OCI-LY1 (cell line): ENCODE measurements around the gene ACSBG1.

ENCODE experiments used
- H2AFZ ChIP-seq: fragments of 200-600 bp; sonication (generic), shearing (Covaris generic); 2 replicates; pipeline ENCODE4 v1.6.0; 2014; ENCODE audit warnings: antibody characterized with exemption, mild to moderate bottlenecking, low read length
- H3F3A ChIP-seq: fragments of 200-600 bp; sonication (generic), shearing (Covaris generic); 2 replicates; pipeline ENCODE4 v1.6.0; 2014; ENCODE audit warnings: mild to moderate bottlenecking, antibody characterized with exemption, low read length, moderate library complexity; ENCODE audit not compliant: insufficient read depth
- H3K27ac ChIP-seq: fragments of 200-600 bp; sonication (generic); 2 replicates; pipeline ENCODE4 v1.5.1; 2014; ENCODE audit warnings: low read length, mixed run types, mild to moderate bottlenecking, low read depth; ENCODE audit not compliant: poor library complexity, severe bottlenecking
- H3K27me3 ChIP-seq: fragments of 200-600 bp; sonication (generic); 2 replicates; pipeline ENCODE4 v1.6.0; 2014; ENCODE audit warnings: antibody characterized with exemption, mild to moderate bottlenecking, low read length, moderate library complexity; ENCODE audit not compliant: insufficient read depth
- H3K36me3 ChIP-seq: fragments of 200-600 bp; sonication (generic); 2 replicates; pipeline ENCODE4 v1.6.1; 2014; ENCODE audit warnings: mild to moderate bottlenecking, antibody characterized with exemption, low read length, moderate library complexity, mixed read lengths; ENCODE audit not compliant: insufficient read depth
- H3K4me1 ChIP-seq: fragments of 200-600 bp; sonication (generic); 2 replicates; pipeline ENCODE4 v1.5.1; 2014; ENCODE audit warnings: mild to moderate bottlenecking, low read length, moderate library complexity; ENCODE audit not compliant: insufficient read depth, severe bottlenecking
- H3K4me2 ChIP-seq: fragments of 200-600 bp; sonication (generic), shearing (Covaris generic); 2 replicates; pipeline ENCODE4 v1.6.1; 2014; ENCODE audit warnings: low read length
- H3K4me3 ChIP-seq: fragments of 200-600 bp; sonication (generic); 2 replicates; pipeline ENCODE4 v1.5.1; 2014; ENCODE audit warnings: low read length, low read depth, mild to moderate bottlenecking, mixed read lengths; ENCODE audit not compliant: poor library complexity, severe bottlenecking
- H3K79me2 ChIP-seq: fragments of 200-600 bp; shearing (Covaris generic); 2 replicates; pipeline ENCODE4 v1.6.1; 2016; ENCODE audit warnings: mixed run types, low read length, mixed read lengths; ENCODE audit not compliant: insufficient read depth
- H3K9ac ChIP-seq: fragments of 200-600 bp; sonication (generic), shearing (Covaris generic); 2 replicates; pipeline ENCODE4 v1.6.1; 2014; ENCODE audit warnings: mild to moderate bottlenecking, low read length, mixed read lengths
- H3K9me2 ChIP-seq: fragments of 200-600 bp; sonication (generic), shearing (Covaris generic); 2 replicates; pipeline ENCODE4 v1.6.1; 2014; ENCODE audit warnings: low read depth, mild to moderate bottlenecking, low read length, mixed read lengths
- H3K9me3 ChIP-seq: fragments of 200-600 bp; shearing (Covaris generic); 2 replicates; pipeline ENCODE4 v1.6.1; 2014; ENCODE audit warnings: low read length, mixed read lengths
- H4K20me1 ChIP-seq: fragments of 200-600 bp; sonication (generic), shearing (Covaris generic); 2 replicates; pipeline ENCODE4 v1.6.0; 2016; ENCODE audit warnings: mild to moderate bottlenecking, low read length; ENCODE audit not compliant: insufficient read depth
- EZH2 ChIP-seq: fragments of 200-600 bp; sonication (generic), shearing (Covaris generic); IDR thresholded peaks from 2 replicates; pipeline ENCODE4 v1.8.0; 2017; ENCODE audit warnings: borderline replicate concordance, mixed run types, mild to moderate bottlenecking, antibody characterized with exemption, low read length, moderate library complexity, mixed read lengths
- TF ChIP-seq, protein P1 (sequence below): fragments of 200-600 bp; sonication (generic), shearing (Covaris generic); IDR thresholded peaks from 2 replicates; pipeline ENCODE4 v1.5.1; 2017; ENCODE audit warnings: mild to moderate bottlenecking, antibody characterized with exemption, low read length, moderate library complexity, mixed read lengths

Gene ACSBG1

DNA sequence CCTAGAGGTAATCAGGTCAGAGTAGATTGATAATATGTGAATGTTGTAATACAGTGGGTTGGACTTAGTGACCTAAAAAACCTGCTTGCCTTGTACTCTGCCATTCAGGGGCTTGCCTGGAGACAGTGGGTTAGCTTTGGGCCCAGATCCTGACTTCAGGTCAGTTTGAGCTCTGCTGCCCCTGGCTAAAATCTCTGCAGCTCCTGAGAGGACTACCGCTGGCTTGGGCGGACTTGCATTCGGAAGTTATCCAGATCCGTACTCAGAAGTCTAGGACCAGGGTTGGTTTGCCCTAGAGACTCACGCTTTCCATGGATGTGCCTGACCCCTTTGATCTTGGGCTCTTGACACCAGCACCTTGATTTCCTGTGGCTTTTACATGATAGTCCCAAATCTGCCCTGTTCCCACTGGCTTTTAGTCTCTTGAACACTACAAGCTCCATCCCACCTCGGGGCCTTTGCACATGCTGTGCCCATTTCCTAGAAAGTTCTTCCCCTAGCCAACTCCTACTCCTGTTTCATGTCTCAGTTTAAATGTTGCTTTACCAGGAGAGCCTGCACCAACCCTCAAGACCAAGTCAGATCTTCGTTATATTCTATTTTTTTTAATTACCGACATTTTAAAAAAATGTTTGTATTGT is 5.9 kb downstream of the ACSBG1 start:
- no peaks in the 10 kb centered on the region for H3K9me3 ChIP-seq
- no peaks in the 10 kb centered on the region for H3K4me1 ChIP-seq
- no peaks in the 10 kb centered on the region for H4K20me1 ChIP-seq
- no peak overlapping the region for H2AFZ ChIP-seq
- no peak overlapping the region for H3K4me2 ChIP-seq
- no peaks in the 10 kb centered on the region for H3K79me2 ChIP-seq
- H3K9ac ChIP-seq, result no peak overlapping the region
- H3F3A ChIP-seq, result no peaks in the 10 kb centered on the region
- H3K4me3 ChIP-seq, result no peak overlapping the region
- H3K27me3 ChIP-seq, result 0 out of 2 replicates have a peak, but pooled peaks cover 15% of the 10 kb centered on the region
- no peak overlapping the region for H3K27ac ChIP-seq
- no peaks in the 10 kb centered on the region for H3K36me3 ChIP-seq
- no peak for TF ChIP-seq EZH2
- TF ChIP-seq, protein P1, sequence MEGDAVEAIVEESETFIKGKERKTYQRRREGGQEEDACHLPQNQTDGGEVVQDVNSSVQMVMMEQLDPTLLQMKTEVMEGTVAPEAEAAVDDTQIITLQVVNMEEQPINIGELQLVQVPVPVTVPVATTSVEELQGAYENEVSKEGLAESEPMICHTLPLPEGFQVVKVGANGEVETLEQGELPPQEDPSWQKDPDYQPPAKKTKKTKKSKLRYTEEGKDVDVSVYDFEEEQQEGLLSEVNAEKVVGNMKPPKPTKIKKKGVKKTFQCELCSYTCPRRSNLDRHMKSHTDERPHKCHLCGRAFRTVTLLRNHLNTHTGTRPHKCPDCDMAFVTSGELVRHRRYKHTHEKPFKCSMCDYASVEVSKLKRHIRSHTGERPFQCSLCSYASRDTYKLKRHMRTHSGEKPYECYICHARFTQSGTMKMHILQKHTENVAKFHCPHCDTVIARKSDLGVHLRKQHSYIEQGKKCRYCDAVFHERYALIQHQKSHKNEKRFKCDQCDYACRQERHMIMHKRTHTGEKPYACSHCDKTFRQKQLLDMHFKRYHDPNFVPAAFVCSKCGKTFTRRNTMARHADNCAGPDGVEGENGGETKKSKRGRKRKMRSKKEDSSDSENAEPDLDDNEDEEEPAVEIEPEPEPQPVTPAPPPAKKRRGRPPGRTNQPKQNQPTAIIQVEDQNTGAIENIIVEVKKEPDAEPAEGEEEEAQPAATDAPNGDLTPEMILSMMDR, result no peak
- no peaks in the 10 kb centered on the region for H3K9me2 ChIP-seq

DNA sequence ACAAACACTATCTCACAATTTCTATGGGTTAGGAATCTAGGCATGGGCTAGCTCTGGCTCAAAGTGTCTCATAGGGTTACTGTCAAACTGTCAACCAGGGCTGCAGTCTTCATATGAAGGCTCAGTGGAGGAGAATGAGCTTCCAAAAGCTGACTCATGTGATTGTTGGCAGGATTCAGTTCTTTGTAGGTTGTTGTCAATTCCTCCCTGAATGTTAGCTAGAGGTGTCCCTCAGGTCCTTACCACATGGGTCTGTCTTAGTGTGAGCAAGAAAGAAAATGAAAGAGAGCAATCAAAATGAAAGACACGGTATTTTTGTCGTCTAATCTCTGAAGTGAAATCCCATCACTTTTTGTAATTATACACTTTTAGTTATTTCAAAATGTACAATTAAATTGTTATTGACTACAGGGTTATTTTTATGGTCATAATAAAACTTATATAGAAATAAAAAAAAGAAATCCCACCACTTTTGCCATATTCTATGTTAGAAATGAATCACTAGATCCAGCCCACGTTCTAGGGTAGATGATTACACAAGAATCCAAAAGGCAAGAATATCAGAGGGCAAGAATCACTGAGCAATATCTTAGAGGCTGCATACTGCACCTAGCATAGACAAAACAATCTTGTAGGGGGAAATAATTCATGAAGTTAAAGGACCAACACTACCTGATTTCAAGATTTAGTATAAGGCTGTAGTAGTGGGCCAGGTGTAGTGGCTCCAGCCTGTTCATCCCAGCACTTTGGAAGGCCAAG is 8.4 kb downstream of the ACSBG1 start:
- Histone ChIP-seq H3K4me1 (no peaks in the 10 kb centered on the region), H3K9ac (no peak overlapping the region), H3K79me2 (no peaks in the 10 kb centered on the region), H3K27ac (no peak overlapping the region), H2AFZ (no peak overlapping the region), H3K36me3 (no peaks in the 10 kb centered on the region), H3K9me2 (no peaks in the 10 kb centered on the region), H3K4me3 (no peak overlapping the region), H3K9me3 (no peaks in the 10 kb centered on the region), H3K4me2 (no peak overlapping the region), H4K20me1 (no peaks in the 10 kb centered on the region), H3K27me3 (0 out of 2 replicates have a peak, but pooled peaks cover 15% of the 10 kb centered on the region), H3F3A (no peaks in the 10 kb centered on the region)
- TF ChIP-seq EZH2, result no peak
- TF ChIP-seq, protein P1, result no peak

DNA sequence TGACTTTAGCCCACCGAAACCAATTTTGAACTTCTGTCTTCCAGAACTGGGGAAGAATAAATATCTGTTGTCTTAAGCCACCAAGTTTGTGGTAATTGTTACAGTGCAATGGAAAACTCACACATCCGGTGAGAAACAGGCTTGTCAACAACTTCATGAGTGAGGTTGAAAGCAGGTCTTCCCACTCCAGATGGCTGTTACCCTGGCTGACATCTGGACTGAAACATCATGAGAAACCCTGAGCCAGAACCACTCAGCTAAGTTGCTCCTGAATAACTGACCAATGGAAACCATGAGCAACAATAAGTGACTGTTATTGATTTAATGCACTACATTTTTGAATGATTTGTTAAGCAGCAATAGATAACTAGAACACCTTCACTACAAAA is 10.3 kb downstream of the ACSBG1 start:
- H3K36me3 ChIP-seq, result no peaks in the 10 kb centered on the region
- H3K4me2 ChIP-seq, result no peak overlapping the region
- H3K9me3 ChIP-seq, result no peaks in the 10 kb centered on the region
- H3K9me2 ChIP-seq, result no peaks in the 10 kb centered on the region
- H3K27me3 ChIP-seq, result 0 out of 2 replicates have a peak, but pooled peaks cover 15% of the 10 kb centered on the region
- H3K4me3 ChIP-seq, result no peak overlapping the region
- H3K79me2 ChIP-seq, result no peaks in the 10 kb centered on the region
- H3F3A ChIP-seq, result no peaks in the 10 kb centered on the region
- no peak overlapping the region for H3K9ac ChIP-seq
- no peak overlapping the region for H3K27ac ChIP-seq
- no peaks in the 10 kb centered on the region for H3K4me1 ChIP-seq
- no peak overlapping the region for H2AFZ ChIP-seq
- no peak for TF ChIP-seq EZH2
- TF ChIP-seq, protein P1, result no peak
- H4K20me1 ChIP-seq, result no peaks in the 10 kb centered on the region
